NCI-H146 (cell line): ENCODE data around the gene NUP98.
A peak's percentile ranks its signal among the peaks of the same experiment; 100 is the strongest.
"Not testable (repeated sequence)": the region's sequence is repeated elsewhere in the genome, so short reads cannot be mapped to it uniquely, and the experiment has no call there.

Experiments used
- DNase-seq: peaks from one replicate; lab custom pipeline; 2025; lab: John Stamatoyannopoulos, UW

NUP98 gene

DNA sequence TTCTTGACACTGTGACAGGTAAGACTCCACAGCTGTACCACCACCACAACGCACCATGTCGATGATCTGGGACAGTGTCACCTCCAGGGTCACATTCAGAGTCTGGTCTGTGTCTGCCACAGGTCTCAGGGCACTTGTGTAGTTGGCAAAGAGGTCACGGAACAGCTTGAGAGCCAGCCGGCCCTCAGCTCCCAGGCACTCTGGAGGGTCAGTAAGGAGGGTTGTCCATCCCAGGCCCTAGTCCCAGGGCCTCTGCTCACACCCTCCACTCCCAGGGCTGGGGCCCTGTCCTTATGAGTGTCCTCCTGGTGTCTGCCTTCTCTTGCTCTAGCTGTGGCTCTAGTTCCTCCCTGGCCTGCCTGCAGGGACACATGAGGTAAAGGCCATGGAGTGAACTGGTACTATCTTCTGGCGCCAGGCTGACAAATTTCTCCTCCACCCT, 127.6 kb downstream of the NUP98 start:
- DNase-seq, result no peak

DNA sequence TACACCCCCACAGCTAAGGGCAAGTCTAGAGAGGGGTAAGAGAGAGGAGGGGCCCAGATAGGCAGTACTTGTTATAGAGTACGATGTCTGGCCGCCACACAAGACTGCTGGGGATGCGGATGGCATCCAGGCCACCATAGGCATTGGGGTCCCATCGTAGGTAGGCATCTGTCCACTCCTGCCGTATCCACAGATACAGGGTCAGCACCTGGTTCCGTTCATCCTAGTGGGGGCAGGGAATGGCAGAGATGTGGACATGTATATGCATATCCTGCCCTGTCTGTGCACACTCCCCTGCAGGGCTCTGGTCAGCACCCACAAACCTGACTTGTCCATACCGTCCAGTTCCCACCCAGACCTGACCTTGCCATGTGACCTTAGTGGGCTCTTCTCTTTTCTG, 128.2 kb downstream of the NUP98 start:
- no peak for DNase-seq

DNA sequence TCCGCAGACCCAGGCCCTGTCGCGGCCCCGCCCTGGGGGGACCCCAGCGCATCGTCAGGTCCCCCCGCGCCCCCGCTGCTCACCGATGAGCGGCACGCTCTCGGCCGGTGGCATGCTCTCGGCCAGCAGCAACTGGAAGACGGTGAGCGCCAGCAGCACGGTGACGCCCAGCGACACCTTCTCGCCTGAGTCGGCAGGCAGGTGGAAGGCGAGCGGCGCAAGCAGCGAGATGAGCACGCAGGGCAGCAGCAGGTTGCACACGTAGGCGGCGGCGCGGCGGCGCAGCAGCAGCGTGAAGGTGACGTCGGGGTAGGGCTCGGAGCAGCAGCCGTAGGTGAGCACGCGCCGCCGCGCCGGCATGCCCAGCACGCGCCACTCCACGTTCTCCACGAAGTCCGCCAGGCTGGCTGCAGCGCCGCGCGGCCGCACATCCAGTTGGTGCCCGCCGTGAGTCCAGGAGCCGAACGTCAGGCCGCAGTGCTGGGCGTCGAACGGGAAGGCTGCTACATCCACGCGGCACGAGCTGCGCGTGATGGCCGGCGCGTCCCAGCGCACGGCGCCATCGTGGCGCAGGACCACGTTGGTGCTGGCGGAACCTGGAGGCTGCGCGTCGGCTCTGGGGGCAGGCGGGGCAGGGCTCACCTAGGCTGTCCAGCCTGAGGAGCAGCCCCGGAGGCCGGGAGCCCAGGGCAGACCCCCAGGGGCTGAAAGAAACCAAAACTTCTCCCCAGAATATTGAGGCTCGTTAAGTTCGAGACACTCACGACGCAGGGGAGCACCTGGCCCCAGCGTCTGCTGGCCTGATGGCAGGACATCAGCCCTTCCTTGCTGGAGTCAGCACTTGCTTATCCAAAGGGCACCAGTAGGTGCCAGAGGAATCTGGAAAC, 130.0 kb downstream of the NUP98 start:
- no peak for DNase-seq

DNA sequence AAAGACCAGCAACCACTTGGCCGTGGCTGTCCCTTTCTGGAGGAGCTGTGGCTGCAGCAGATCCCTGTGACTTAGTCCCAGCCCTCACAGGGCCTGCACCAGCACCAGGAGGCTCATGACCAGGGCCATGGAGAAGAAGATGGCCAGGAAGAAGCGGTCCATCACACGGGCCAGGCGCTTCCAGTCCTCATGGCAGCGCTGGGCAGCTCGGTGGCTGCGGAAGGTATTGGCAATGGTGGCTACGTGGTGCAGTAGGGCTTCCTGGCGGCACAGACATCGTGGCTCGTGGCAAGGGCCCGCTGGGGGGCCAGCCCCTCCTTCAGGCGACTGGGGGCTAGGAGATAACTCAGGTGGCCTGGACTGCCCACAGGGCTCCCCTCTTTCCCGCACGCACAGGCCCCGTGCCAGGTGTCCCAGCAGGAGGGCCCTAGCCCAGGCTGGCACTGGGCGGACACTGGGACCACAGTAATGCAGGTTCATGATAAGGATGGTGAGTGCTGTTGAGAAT, 131.3 kb downstream of the NUP98 start:
- no peak for DNase-seq

DNA sequence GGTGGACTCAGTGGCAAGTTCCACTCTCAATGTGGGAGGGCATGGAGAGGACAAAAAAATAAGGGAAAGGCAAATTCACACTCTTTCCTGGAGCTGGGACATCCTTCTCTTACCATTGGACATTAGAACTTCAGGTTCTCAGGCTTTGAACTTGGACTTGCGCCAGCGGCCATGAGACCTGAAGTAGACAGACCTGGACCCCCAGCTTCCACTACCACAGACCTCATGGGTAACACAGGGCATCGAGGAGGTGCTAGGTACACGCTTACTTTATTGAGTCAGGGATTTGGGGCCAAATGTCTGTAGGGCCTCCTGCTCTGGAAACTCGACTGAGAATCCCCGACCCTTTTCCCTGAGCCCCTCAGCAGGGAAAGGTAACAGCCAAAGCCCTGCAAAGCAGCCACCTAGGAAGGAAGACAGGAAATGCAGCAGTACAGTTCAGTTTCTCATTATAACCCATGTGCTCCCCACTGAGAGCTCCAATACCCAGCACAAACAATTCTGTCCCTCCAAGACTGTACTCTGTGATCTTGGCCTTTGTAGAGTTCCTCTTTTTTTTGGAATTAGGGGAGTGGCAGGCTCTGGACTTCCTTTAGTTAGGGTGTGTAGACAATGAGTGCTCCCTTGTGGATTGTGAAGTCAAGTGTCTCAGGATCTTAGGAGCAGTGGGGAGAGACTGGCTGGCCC, 131.9 kb downstream of the NUP98 start:
- DNase-seq, result no peak

DNA sequence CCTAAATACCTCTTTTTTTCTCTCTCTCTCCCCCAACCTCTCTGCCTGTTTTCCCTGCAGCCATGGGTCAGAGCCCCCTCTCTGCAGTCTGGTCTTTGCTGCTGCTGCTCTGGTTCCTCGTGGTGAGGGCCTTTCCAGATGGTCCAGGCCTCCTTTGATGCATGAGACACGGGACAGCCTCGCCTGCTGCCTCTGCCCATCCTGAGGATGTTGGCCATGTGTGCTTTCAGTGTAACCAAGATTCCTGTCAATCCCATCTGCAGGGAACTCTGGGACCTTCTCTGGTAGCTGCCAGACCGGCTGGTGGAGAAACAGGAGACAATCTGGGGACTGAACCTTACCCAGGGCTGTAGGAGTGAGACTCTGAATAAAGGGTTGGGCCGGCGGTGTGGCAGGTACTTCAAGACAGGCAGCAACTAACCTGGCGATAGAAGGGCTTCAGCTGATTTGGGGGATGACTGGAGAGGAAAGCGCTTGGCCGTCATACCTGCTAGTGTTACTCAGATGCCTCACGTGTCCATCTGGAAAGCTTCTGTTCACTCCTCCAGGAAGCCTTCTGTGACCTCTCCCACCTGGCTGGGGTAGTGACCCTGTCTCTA, 133.2 kb downstream of the NUP98 start:
- DNase-seq, result no peak

DNA sequence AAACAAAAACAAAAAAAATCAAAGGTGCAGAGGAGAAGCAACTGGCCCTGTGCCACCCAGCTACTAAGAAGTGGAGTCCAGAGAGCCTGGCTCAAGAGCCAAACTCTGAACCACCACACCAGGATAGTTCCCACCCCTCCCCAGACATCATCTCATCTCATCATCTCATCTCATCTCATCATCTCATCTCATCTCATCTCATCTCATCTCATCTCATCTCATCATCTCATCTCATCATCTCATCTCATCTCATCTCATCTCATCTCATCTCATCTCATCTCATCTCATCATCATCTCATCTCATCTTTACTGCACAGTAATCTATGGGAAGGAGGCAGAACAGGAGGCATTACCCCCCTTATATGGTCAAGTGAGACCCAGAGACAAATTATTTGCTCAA, 134.5 kb downstream of the NUP98 start:
- no peak for DNase-seq

DNA sequence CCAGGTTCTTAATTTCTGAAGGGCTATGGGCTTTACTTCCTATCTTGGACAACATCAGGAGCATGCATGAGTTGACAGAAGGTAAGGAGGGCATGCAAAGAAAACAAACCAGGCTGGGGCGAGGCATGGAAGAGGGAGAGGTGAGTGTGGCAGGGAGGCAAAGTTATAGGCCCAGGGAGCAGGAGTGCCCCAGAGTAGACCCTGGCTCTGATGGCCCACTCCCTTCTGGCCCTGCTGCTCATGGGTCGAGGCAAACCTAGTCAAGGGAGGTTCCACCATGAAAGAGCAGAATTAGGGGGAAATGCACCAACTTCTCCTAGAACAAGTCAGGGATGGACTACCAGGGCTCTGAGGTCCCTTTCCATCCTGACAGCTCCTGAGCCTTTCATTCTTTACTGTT, 136.4 kb downstream of the NUP98 start:
- no peak for DNase-seq

DNA sequence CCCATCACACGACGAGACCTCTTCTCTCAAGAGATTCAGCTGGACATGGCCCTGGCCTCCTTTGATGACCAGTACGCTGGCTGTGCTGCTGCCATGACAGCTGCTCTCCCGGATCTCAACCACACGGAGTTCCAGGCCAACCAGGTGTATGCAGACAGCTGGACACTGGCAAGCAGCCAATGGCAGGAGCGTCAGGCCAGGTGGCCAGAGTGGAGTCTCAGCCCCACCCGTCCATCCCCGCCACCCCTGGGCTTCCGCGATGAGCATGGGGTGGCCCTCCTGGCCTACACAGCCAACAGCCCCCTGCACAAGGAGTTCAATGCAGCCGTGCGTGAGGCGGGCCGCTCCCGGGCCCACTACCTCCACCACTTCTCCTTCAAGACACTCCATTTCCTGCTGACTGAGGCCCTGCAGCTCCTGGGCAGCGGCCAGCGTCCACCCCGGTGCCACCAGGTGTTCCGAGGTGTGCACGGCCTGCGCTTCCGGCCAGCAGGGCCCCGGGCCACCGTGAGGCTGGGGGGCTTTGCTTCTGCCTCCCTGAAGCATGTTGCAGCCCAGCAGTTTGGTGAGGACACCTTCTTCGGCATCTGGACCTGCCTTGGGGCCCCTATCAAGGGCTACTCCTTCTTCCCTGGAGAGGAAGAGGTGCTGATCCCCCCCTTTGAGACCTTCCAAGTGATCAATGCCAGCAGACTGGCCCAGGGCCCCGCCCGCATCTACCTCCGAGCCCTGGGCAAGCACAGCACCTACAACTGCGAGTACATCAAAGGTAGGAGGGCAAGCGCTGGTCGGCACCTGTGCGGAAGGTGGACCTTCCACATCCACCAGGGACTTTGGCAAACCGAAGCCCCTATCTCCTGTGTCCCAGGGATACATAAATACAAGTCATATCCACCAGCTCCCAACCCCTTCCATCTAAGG, 137.5 kb downstream of the NUP98 start:
- peak; percentile 75 for DNase-seq

DNA sequence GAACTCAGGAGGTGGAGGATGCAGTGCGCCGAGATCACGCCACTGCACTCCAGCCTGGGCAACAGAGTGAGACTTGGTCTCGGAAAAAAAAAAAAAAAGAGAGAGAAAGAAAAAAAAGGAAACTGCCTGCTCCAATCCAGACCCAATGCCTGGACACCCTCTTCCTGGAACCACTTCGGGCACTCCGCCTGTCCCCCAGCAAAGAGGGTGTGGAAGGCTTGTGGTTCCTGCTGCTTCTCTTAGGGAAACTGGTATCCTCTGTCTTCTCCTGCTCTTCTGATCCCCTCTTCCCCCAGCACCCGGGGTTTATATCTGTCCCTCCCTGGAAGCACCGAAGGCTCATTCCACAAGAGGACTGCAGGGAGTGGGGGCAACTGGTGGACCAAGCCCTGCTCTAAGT, 139.1 kb downstream of the NUP98 start:
- no peak for DNase-seq

DNA sequence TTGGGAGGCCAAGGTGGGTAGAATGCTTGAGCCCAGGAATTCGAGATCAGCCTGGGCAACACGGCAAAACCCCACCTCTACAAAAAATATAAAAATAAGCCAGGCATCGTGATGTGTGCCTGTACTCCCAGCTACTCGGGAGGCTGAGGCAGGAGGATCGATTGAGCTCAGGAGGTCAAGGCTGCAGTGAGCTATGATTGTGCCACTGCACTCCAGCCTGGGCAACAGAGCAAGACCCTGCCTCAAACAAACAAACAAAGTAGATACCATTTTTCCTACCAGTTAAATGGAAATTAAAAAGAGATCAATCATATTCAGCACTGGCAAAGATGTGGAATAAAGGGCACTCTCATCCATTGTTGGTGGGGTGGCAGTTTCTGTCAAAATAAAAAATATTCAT, 140.0 kb downstream of the NUP98 start:
- DNase-seq, result not testable (repeated sequence)

DNA sequence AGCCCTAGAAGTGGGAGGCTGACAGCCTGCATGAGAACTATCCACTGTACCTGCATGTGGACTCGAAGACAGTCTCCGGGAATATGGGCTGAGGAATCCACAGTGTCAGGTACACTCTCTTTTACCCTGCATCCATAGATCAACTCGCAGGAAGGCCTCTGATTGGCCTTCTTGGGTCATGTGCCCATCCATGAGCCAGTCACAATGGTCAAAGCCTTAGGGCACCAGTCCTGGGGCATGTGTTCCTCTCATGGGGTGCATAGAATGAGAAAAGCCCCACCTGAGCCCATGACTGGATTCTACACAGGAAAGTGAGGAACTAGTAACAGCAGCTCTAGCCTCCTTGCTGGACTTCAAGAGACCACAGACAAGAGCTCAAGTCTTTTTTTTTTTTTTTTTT, 141.8 kb downstream of the NUP98 start:
- DNase-seq, result no peak

DNA sequence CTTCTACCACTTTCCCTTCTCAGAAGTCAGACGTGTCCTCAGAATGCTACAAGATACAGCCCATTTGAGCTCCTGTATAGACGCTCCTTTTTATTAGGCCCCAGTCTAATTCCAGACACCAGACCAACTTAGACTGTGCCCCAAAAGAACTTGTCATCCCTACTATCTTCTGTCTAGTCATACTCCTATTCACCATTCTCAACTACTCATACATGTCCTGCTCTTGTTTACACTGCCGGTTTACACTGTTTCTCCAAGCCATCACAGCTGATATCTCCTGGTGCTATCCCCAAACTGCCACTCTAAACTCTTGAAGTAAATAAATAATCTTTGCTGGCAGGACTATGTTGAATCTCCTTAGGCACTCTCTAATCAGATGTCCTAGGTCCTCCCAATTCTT, 144.8 kb downstream of the NUP98 start:
- DNase-seq, result not testable (repeated sequence)

DNA sequence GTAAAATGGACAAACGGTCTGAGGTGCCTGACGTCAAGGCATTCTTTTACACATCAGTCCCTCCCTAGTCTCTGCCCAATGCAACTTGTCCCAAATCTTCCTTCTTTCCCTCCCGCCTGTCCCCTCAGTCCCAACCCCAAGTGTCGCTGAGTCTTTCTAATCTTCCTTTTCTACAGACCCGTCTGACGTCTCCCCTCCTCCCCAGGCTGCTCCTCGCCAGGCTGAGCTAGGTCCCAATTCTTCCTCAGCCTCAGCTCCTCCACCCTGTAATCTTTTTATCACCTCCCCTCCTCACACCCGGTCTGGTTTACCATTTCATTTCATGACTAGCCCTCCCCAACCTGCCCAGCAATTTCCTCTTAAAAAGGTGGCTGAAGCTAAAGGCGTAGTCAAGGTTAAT, 148.0 kb downstream of the NUP98 start:
- DNase-seq, result not testable (repeated sequence)

DNA sequence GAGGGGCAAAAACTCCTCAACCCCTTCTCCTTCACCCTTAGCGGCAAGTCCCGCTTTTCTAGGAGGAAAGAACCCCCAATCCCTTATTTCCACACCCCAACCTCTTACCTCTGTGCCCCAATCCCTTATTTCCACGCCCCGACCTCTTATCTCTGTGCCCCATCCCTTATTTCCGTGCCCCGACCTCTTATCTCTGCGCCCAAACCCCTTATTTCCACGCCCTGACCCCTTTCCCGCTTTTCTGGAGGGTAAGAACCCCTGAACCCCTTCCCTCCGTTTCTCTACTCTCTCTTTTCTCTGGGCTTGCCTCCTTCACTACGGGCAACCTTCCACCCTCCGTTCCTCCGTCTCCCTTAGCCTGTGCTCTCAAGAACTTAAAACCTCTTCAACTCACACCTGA, 148.5 kb downstream of the NUP98 start:
- DNase-seq, result not testable (repeated sequence)

DNA sequence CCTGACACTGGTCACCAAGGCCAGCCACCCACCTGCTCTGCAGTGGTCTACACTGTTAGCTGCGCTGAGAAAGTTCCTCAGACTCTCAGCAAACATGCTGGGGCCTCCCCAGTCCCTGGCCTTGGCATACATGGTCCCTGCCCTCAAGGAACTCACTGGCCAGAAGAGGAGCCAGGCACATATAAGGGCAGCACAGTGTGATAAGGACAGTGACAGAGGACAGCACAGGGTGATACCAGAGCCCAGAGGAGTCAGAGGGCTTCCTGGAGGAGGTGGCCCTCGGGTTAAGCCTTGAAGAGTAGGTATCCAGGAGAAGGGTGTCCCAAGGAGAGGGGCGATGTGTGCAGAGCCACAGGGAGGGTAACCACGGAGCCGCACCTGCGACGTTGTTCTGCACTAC, 151.8 kb downstream of the NUP98 start:
- DNase-seq, result no peak

DNA sequence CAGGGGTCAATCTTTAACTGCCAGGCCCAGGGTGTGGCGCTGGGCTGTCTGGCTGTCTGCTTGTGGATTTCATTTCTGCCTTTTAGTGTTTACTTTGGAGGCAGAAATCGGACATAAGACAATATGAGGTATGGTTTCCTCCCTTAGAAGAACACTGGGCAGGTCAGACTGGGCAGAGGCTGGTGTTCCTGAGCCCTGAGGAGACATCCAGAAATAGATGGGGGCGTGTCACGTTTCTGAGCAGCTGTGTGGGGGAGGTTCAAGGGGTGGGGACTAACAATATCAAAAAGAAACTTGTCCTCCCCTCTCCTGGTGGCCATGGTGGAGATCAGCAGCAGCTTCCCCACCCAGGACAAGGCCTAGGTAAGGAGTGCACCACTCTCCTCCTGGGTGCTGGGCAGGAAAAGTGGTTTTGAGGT, 152.5 kb downstream of the NUP98 start, which contains the start of gene ART1:
TSS of gene ART1 (plus strand) at position 312 of the 419 bp plus-strand sequence. CDS start 14,086 bp downstream, outside the sequence.
- no peak for DNase-seq

DNA sequence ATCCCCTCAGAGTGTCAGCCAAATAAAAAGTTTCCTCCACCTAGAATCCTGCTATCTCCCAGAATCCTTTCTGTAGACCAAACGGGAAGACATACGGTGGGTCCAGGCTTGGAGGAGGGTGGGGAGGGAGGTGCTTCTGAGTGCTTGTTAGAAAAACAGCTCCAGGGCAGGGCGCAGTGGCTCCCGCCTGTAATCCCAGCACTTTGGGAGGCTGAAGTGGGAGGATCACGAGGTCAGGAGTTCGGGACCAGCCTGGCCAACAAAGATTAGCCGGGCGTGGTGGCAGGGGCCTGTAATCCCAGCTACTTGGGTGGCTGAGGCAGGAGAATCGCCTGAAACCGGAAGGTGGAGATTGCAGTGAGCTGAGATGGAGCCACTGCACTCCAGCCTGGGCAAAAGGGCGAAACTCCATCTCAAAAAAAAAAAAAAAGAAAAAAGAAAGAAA, 154.2 kb downstream of the NUP98 start:
- not testable (repeated sequence) for DNase-seq

DNA sequence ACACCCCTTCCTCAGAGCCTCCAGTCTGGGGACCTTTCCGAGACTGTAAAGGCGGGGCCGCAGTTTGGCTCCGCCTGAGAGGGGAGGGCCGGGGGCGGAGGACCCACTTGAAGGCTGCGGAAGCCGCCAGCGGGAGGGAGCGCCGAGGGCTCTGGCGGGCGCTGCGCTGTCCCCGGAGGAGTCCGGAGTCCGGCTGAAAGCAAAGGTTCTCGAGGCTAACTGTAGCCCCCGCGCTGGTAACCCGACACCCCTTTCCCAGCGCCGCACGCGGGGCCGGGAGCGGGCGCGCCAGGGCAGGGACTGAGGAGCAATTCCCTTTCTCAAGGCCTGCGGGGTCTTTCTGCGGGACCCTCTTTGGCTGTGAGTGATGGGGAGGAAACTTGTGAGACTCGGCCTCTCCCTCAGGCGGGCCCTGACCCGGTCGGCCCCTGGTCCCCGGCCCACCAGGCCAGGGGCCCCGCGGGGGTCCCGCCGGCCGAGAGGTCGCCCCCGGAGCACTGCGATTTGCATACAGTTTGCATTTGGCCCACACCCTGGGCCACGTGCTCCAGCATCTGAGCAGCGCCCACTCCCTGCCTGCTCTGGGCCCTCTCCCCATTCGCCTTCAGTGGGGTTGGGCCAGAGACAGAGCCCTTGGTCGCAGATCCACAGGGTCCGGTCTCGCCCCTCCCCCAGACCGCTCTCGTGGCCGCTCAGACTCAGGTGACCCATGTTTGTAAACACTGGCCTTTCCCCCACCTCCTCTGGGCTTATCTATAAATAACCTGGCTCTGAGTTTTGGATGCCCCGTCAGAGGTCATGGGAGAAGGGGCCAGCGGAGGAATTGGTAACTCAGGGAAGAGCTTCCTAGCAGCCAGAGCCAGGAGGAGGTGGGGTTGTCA, 155.0 kb downstream of the NUP98 start:
- peak; percentile 88 for DNase-seq

DNA sequence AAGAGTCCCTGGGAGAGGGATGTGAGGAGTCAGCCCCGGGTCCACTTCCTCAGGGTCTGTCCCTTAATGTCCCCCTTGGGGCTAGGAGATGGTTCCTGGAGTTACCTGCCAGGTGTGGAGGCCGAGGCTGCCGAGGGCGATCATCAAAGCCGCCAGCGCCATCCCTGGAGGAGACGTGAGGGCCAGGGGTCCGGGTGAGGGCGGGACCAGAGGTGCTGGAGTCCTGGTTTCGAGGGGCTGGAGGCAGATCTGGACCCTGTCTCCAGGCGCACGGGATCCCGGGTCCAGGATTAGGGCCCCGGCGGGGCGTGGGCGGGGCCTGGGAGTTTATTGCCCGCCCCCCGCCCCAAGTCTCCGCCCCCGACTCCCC, 155.7 kb downstream of the NUP98 start, which contains the start of gene ART5:
TSS of gene ART5 (minus strand) at position 292 of the 370 bp plus-strand sequence. CDS start at position 162, 130 bp downstream.
- DNase-seq, result no peak
